Measurements from ENCODE around the gene FBH1. TPM values are rescaled to one million over a fixed set of nuclear protein-coding genes. Genes with fewer than 3 reads are reported as not detected.
"Not testable (repeated sequence)": the region's sequence is repeated elsewhere in the genome, so short reads cannot be mapped to it uniquely, and the experiment has no call there.

The FBH1 gene
- total RNA-seq, 1 donor from 2014 or later: 76.6 TPM

DNA sequence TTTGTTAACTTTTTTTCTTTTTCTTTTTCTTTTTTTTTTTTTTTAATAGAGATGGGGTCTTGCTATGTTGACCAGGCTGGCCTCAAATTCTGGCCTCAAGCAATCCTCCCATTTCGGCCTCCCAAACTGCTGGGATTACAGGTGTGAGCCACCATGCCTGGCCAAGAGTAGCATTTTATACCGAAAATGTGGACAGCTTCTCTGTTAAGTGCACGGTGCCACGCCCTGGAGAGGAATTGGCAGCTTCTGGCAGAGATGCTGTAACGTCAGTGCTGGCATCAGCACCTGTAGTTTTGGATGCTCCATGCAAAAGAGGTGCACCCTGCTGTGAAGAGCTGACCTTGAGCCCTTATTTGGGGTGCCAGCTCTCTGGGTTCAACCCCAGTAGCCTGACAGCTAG is 69.1 kb downstream of the FBH1 start:
- TF ChIP-seq, protein P1, sequence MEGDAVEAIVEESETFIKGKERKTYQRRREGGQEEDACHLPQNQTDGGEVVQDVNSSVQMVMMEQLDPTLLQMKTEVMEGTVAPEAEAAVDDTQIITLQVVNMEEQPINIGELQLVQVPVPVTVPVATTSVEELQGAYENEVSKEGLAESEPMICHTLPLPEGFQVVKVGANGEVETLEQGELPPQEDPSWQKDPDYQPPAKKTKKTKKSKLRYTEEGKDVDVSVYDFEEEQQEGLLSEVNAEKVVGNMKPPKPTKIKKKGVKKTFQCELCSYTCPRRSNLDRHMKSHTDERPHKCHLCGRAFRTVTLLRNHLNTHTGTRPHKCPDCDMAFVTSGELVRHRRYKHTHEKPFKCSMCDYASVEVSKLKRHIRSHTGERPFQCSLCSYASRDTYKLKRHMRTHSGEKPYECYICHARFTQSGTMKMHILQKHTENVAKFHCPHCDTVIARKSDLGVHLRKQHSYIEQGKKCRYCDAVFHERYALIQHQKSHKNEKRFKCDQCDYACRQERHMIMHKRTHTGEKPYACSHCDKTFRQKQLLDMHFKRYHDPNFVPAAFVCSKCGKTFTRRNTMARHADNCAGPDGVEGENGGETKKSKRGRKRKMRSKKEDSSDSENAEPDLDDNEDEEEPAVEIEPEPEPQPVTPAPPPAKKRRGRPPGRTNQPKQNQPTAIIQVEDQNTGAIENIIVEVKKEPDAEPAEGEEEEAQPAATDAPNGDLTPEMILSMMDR (IDR thresholded peaks at IDR 0.05; ENCODE audit: unreplicated experiment): no peak
- Mint-ChIP-seq H3K4me1 (peaks cover 9% of the 10 kb centered on the region), H3K27me3 (ENCODE audit: low read depth) (peaks cover 3% of the 10 kb centered on the region), H3K36me3 (no peaks in the 10 kb centered on the region), H3K9me3 (no peaks in the 10 kb centered on the region), H3K27ac (no peak overlapping the region), H3K4me3 (no peak overlapping the region)
- DNase-seq (ENCODE audit: low spot score in 2 of 2, unreplicated experiment in 2 of 2): no peak

DNA sequence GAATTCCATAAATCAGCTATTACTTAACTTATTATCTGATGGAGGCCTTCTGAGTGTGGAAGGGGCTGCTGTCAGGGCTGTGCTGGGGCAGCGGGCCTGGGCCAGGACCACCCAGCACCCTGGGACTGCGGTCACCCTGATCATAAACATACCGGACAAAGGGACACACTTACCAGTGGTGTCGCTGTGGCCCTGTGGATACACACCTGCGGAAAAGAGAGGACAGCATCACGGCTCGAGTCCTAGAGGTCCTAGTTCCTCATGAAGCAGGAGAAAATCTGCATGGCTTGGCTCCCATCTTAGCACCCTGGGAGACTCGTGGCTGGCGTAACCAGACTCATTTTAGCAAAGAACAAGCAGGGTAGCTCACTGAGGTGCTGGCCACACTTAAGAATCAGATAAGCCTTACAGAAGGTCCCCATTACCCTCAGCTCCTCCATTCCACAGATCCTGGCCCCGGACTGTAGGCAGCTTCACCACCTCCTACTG is 69.6 kb downstream of the FBH1 start:
- H3K4me3 Mint-ChIP-seq: no peak overlapping the region
- no peaks in the 10 kb centered on the region for H3K9me3 Mint-ChIP-seq
- no peak overlapping the region for H3K27ac Mint-ChIP-seq
- H3K27me3 Mint-ChIP-seq (ENCODE audit: low read depth): peaks cover 3% of the 10 kb centered on the region
- TF ChIP-seq, protein P1 (IDR thresholded peaks at IDR 0.05; ENCODE audit: unreplicated experiment): no peak
- no peaks in the 10 kb centered on the region for H3K36me3 Mint-ChIP-seq
- DNase-seq (ENCODE audit: low spot score in 2 of 2, unreplicated experiment in 2 of 2): no peak
- peaks cover 9% of the 10 kb centered on the region for H3K4me1 Mint-ChIP-seq

DNA sequence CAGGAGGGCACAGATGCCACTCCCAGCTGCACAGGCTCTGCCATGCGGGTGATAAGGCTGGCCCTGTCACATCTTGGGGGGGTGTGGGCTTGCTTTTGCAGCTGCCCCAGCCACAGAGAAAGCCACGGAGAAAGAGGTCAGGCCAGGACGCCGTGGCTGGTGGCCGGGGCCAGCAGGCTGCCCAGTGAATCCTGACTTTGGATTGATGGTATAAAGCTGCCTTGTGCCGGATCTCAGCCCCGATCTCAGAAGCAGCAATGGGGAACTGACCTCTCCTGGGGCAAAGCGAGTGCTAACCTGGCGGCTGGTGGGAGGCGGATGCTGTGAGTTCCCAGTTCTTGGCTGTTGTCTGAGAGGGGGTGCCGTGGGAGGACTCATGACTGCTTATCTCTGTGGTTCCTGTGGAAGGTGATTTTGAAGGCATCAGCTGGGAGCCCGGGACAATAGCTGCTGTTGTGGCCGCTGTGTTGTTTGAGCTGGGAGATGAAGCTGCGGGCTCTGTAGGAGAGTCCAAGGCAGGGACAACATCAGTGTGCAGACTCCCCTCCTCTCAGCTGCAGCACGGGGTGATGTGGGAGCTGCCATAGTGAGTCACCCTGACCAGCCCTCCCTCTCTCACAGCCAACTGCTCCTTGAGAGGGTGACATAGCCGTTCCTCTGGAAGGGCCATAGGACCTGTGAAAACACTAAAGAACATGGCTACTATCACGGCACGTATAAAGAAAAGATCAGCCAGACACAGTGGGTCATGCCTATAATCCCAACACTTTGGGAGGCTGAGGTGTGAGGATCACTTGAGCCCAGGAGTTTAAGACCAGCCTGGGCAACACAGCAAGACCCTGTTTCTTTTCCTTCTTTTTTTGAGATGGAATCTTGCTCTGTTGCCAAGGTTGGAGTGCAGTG is 70.3 kb downstream of the FBH1 start:
- Mint-ChIP-seq H3K9me3 (no peaks in the 10 kb centered on the region), H3K4me3 (no peak overlapping the region), H3K27me3 (ENCODE audit: low read depth) (peaks cover 3% of the 10 kb centered on the region), H3K36me3 (no peaks in the 10 kb centered on the region), H3K27ac (no peak overlapping the region), H3K4me1 (peaks cover 9% of the 10 kb centered on the region)
- TF ChIP-seq, protein P1 (IDR thresholded peaks at IDR 0.05; ENCODE audit: unreplicated experiment): no peak
- no peak for DNase-seq (ENCODE audit: low spot score in 2 of 2, unreplicated experiment in 2 of 2)

DNA sequence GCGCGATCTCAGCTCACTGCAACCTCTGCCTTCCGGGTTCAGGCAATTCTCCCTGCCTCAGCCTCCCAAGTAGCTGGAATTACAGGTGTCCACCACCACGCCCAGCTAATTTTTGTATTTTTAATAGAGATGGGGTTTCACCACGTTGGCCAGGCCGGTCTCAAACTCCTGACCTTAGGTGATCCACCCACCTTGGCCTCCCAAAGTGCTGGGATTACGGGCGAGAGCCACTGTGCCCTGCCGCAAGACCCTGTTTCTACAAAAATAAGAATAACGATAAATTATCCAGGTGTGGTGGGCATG is 70.9 kb downstream of the FBH1 start:
- DNase-seq (ENCODE audit: low spot score in 2 of 2, unreplicated experiment in 2 of 2); H3K4me1 Mint-ChIP-seq; H3K27ac Mint-ChIP-seq; H3K4me3 Mint-ChIP-seq; H3K9me3 Mint-ChIP-seq; H3K36me3 Mint-ChIP-seq; H3K27me3 Mint-ChIP-seq (ENCODE audit: low read depth): not testable (repeated sequence)

DNA sequence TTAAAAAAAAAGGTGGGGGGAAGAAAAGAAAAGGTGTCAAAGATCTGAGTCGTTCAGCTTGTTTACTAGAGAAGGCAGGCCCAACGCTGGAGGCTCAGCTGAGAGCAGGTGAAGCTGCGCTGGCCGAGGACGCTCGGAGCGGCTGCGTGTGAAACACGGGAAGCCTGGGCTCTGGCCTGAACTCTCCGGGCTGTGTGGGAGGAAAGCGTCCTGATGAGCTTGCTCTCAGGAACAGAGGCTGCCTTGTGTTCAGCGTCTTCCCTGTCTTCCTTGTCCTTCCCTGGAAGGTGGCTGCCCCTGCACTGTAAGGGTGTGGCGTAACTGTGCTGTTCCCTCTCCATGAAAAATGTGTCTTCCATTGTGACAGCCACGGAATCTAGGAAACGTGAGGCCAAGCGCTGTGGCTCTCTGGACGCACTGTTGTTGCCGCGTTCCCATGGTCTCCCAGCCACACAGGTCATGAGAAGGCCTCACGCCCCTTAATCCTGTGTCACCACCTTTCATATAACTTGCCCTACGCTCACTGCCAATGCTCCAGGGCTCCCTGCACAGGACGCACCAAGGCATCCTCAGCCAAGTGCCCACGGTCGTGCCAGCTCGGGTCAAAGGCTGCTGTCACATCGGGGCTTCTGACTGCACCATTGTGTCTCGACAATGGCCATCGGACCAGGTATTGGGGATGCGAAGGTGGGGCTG is 71.5 kb downstream of the FBH1 start:
- TF ChIP-seq, protein P1 (IDR thresholded peaks at IDR 0.05; ENCODE audit: unreplicated experiment): no peak
- Mint-ChIP-seq H3K36me3 (no peaks in the 10 kb centered on the region), H3K27me3 (ENCODE audit: low read depth) (peaks cover 3% of the 10 kb centered on the region), H3K9me3 (no peaks in the 10 kb centered on the region), H3K27ac (no peak overlapping the region), H3K4me3 (no peak overlapping the region), H3K4me1 (peaks cover 9% of the 10 kb centered on the region)
- DNase-seq (ENCODE audit: low spot score in 2 of 2, unreplicated experiment in 2 of 2): no peak

DNA sequence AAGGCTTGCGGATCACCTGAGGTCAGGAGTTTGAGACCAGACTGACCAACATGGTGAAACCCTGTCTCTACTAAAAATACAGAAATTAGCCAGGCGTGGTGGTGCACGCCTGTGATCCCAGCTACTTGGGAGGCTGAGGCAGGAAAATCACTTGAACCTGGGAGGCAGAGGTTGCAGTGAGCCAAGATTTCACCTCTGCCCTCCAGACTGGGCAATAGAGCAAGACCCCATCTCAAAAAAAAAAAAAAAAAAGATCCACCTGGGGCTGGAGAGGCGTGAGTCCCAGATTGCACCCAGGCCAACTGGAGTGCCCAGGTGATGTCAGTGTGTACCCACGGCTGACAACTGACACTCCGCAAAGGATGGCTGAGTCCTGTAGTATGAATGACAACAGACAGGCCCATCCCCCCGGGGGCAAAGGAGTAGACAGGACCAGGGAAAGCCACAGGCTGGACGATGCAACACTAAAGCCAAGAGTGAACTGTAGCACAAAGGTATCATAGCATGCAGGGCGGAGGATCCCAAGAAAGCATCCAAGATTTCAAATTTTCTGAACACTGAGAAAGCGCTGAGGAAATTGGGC is 72.4 kb downstream of the FBH1 start:
- H3K4me1 Mint-ChIP-seq; H3K9me3 Mint-ChIP-seq; DNase-seq (ENCODE audit: low spot score in 2 of 2, unreplicated experiment in 2 of 2); H3K27ac Mint-ChIP-seq; H3K36me3 Mint-ChIP-seq; H3K4me3 Mint-ChIP-seq; H3K27me3 Mint-ChIP-seq (ENCODE audit: low read depth): not testable (repeated sequence)

Measured in mesothelial cell of epicardium (in vitro differentiated cells).